ENCODE measurements around the gene KCNA2. TPM values are rescaled to one million over a fixed set of nuclear protein-coding genes. Genes with fewer than 3 reads are reported as not detected.

The KCNA2 gene
- total RNA-seq, 1 donor from 2014 or later = 0.23 TPM

- no peaks in the 10 kb centered on the region for H3K36me3 Mint-ChIP-seq (ENCODE audit: low read depth, unreplicated experiment)
- DNase-seq (ENCODE audit: low spot score) = no peak
- peaks cover 2% of the 10 kb centered on the region for H3K27me3 Mint-ChIP-seq (ENCODE audit: unreplicated experiment)
- no peaks in the 10 kb centered on the region for H3K9me3 Mint-ChIP-seq (ENCODE audit: unreplicated experiment)
- no peak overlapping the region for H3K4me3 Mint-ChIP-seq (ENCODE audit: unreplicated experiment)
- H3K27ac Mint-ChIP-seq (ENCODE audit: unreplicated experiment) = no peak overlapping the region
- H3K4me1 Mint-ChIP-seq (ENCODE audit: unreplicated experiment) = peaks cover 9% of the 10 kb centered on the region
- TF ChIP-seq, protein P1, sequence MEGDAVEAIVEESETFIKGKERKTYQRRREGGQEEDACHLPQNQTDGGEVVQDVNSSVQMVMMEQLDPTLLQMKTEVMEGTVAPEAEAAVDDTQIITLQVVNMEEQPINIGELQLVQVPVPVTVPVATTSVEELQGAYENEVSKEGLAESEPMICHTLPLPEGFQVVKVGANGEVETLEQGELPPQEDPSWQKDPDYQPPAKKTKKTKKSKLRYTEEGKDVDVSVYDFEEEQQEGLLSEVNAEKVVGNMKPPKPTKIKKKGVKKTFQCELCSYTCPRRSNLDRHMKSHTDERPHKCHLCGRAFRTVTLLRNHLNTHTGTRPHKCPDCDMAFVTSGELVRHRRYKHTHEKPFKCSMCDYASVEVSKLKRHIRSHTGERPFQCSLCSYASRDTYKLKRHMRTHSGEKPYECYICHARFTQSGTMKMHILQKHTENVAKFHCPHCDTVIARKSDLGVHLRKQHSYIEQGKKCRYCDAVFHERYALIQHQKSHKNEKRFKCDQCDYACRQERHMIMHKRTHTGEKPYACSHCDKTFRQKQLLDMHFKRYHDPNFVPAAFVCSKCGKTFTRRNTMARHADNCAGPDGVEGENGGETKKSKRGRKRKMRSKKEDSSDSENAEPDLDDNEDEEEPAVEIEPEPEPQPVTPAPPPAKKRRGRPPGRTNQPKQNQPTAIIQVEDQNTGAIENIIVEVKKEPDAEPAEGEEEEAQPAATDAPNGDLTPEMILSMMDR (IDR thresholded peaks at IDR 0.05; ENCODE audit: unreplicated experiment) = no peak
Observed at GRCh38 chr1:110570307-110570706, 35.9 kb downstream of the KCNA2 start.

DNA sequence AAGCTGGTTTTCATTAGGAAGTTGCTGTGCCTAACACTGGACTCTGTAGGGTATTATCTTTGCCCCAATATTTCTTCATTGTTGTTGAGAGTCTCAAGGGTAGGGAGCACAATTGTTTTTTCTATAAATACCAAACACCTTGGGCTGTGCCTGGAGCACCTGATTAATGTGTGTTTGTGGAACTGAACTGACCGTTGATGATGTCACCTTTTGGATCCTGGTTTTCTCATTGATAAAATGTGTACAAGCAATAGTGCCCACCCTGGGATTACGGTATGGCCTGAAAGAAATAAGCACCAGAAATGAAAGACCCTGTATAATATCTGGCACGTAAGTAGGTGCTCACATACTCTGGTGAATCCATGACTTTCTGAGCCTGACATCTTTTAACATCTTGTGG is 39.3 kb downstream of the KCNA2 start:
- peaks cover 18% of the 10 kb centered on the region for H3K4me1 Mint-ChIP-seq (ENCODE audit: unreplicated experiment)
- TF ChIP-seq, protein P1 (IDR thresholded peaks at IDR 0.05; ENCODE audit: unreplicated experiment) = no peak
- no peaks in the 10 kb centered on the region for H3K36me3 Mint-ChIP-seq (ENCODE audit: low read depth, unreplicated experiment)
- H3K9me3 Mint-ChIP-seq (ENCODE audit: unreplicated experiment) = no peaks in the 10 kb centered on the region
- no peak overlapping the region for H3K4me3 Mint-ChIP-seq (ENCODE audit: unreplicated experiment)
- no peak overlapping the region for H3K27ac Mint-ChIP-seq (ENCODE audit: unreplicated experiment)
- H3K27me3 Mint-ChIP-seq (ENCODE audit: unreplicated experiment) = peaks cover 7% of the 10 kb centered on the region
- no peak for DNase-seq (ENCODE audit: low spot score)

DNA sequence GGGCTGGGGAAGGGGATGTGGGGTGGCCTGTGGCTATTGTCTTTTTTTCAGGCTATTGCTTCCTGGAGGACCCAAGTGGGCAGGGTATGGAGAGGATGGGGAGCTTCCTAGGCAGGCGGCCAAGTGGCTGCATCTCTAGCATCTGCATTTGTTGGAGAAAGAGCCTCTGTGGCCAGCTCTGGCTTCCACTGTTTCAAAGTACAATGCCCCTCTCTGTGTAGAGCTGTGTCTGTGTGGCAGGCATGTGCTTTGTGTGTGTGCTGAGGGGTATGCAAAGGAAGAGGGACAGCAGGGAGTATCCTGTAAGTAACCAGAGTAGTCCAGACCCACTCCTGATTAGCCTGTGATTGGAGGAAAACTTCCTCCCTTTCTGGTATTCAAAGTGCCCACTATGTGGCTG is 40.6 kb downstream of the KCNA2 start:
- H3K4me3 Mint-ChIP-seq (ENCODE audit: unreplicated experiment) = no peak overlapping the region
- no peak overlapping the region for H3K27ac Mint-ChIP-seq (ENCODE audit: unreplicated experiment)
- peaks cover 18% of the 10 kb centered on the region for H3K4me1 Mint-ChIP-seq (ENCODE audit: unreplicated experiment)
- H3K9me3 Mint-ChIP-seq (ENCODE audit: unreplicated experiment) = no peaks in the 10 kb centered on the region
- no peak for DNase-seq (ENCODE audit: low spot score)
- TF ChIP-seq, protein P1 (IDR thresholded peaks at IDR 0.05; ENCODE audit: unreplicated experiment) = no peak
- H3K36me3 Mint-ChIP-seq (ENCODE audit: low read depth, unreplicated experiment) = no peaks in the 10 kb centered on the region
- peaks cover 7% of the 10 kb centered on the region for H3K27me3 Mint-ChIP-seq (ENCODE audit: unreplicated experiment)

DNA sequence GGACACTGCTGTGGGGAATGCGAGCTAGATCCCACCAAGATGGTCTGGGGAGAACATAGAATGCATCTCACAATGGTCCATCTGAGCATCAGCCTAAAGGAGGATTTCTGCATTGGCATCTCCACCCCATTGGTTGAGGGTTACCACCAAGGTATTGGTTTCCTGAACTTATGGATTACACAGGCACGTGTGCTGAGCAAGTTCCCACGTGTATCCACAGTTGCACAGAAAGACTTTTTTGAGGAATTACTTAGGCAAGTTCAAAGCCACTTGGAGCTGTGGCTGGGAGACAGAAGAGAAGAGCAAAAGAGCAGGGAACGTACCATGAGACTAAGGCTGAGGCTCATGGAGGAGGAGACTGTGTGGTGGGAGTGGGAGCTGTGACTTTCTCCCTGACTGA is 43.1 kb downstream of the KCNA2 start:
- peaks cover 11% of the 10 kb centered on the region for H3K27me3 Mint-ChIP-seq (ENCODE audit: unreplicated experiment)
- TF ChIP-seq, protein P1 (IDR thresholded peaks at IDR 0.05; ENCODE audit: unreplicated experiment) = no peak
- H3K36me3 Mint-ChIP-seq (ENCODE audit: low read depth, unreplicated experiment) = peaks cover 4% of the 10 kb centered on the region
- H3K4me1 Mint-ChIP-seq (ENCODE audit: unreplicated experiment) = peaks cover 18% of the 10 kb centered on the region
- H3K27ac Mint-ChIP-seq (ENCODE audit: unreplicated experiment) = no peak overlapping the region
- DNase-seq (ENCODE audit: low spot score) = no peak
- H3K4me3 Mint-ChIP-seq (ENCODE audit: unreplicated experiment) = no peak overlapping the region
- H3K9me3 Mint-ChIP-seq (ENCODE audit: unreplicated experiment) = no peaks in the 10 kb centered on the region

DNA sequence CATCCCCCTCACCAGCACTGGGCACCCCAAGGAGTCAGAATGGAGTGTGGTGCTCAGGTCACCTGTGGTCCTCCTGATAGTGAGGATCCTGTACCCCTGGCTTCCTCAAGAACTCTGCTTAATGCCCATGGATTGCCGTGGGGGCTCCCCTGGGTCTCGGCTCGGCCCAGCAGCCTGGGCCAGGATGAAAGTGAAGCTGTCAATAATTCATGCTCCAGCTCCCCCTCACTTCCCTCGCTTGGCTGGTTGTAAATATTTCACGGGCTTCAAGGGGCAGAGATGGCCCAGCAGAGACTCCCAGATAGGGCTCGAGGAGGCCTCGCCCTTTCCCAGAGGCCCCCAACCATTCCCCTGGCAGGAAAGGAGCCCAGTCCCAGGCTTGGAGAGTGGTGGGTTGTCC is 44.6 kb downstream of the KCNA2 start:
- H3K9me3 Mint-ChIP-seq (ENCODE audit: unreplicated experiment) = no peaks in the 10 kb centered on the region
- H3K27me3 Mint-ChIP-seq (ENCODE audit: unreplicated experiment) = peaks cover 18% of the 10 kb centered on the region
- H3K4me3 Mint-ChIP-seq (ENCODE audit: unreplicated experiment) = no peak overlapping the region
- H3K27ac Mint-ChIP-seq (ENCODE audit: unreplicated experiment) = no peak overlapping the region
- peaks cover 4% of the 10 kb centered on the region for H3K36me3 Mint-ChIP-seq (ENCODE audit: low read depth, unreplicated experiment)
- no peak for DNase-seq (ENCODE audit: low spot score)
- TF ChIP-seq, protein P1 (IDR thresholded peaks at IDR 0.05; ENCODE audit: unreplicated experiment) = no peak
- peaks cover 18% of the 10 kb centered on the region for H3K4me1 Mint-ChIP-seq (ENCODE audit: unreplicated experiment)
